HL-60 (cell line): ENCODE measurements around the gene SNRNP48.

Experiments used
- CTCF ChIP-seq: IDR thresholded peaks from one replicate; pipeline ENCODE4 v1.5.1; 2011; ENCODE audit warnings: low read length, control low read depth, inconsistent platforms; ENCODE audit not compliant: insufficient read depth
- GABPA ChIP-seq: IDR thresholded peaks from 2 replicates; pipeline ENCODE4 v1.6.1; 2012; ENCODE audit warnings: low read depth
- POLR2AphosphoS5 ChIP-seq: IDR thresholded peaks from 2 replicates; pipeline ENCODE4 v1.6.1; 2012; ENCODE audit warnings: low read depth
- REST ChIP-seq: IDR thresholded peaks from 2 replicates; pipeline ENCODE4 v1.6.1; 2012; ENCODE audit warnings: low read depth; ENCODE audit not compliant: insufficient replicate concordance

- TF ChIP-seq POLR2AphosphoS5 (no peak), CTCF (no peak), REST (no peak), GABPA (no peak)
These were observed 14.5 kb downstream of the SNRNP48 start for GRCh38 chr6:7604506-7604905.
